IPS-20b (cell line): ENCODE measurements around the gene ADGRV1.
"Not testable (repeated sequence)": the region's sequence is repeated elsewhere in the genome, so short reads cannot be mapped to it uniquely, and the experiment has no call there.

Experiments
- H3K27ac ChIP-seq: one replicate; pipeline ENCODE4 v1.5.1; 2013; ENCODE audit warnings: low read length
- H3K27me3 ChIP-seq: 2 replicates; pipeline ENCODE4 v1.6.1; 2013; ENCODE audit warnings: mild to moderate bottlenecking, low read length, inconsistent platforms; ENCODE audit not compliant: insufficient read depth
- H3K36me3 ChIP-seq: 2 replicates; pipeline ENCODE4 v1.6.1; 2013; ENCODE audit warnings: low read depth, mild to moderate bottlenecking, inconsistent platforms, low read length, moderate library complexity; ENCODE audit not compliant: insufficient read depth
- H3K4me1 ChIP-seq: 2 replicates; pipeline ENCODE4 v1.6.1; 2013; ENCODE audit warnings: mild to moderate bottlenecking, control low read depth, inconsistent platforms, low read length, moderate library complexity; ENCODE audit not compliant: insufficient read depth
- H3K4me3 ChIP-seq: 2 replicates; pipeline ENCODE4 v1.5.1; 2013; ENCODE audit warnings: mild to moderate bottlenecking, low read length, inconsistent platforms
- H3K9ac ChIP-seq: 2 replicates; pipeline ENCODE4 v1.6.1; 2013; ENCODE audit warnings: low read depth, mild to moderate bottlenecking, inconsistent platforms, low read length, moderate library complexity
- H3K9me3 ChIP-seq: 2 replicates; pipeline ENCODE4 v1.6.1; 2013; ENCODE audit warnings: mild to moderate bottlenecking, low read depth, low read length, inconsistent platforms; ENCODE audit not compliant: insufficient read depth

The ADGRV1 gene

GRCh38 chr5:90759119-90759518 lies 200.5 kb downstream of the ADGRV1 start:
- Histone ChIP-seq H3K4me1 (no peaks in the 10 kb centered on the region), H3K27me3 (no peaks in the 10 kb centered on the region), H3K9ac (no peak overlapping the region), H3K4me3 (no peak overlapping the region), H3K27ac (no peak overlapping the region), H3K9me3 (no peaks in the 10 kb centered on the region), H3K36me3 (peaks cover 89% of the 10 kb centered on the region)

GRCh38 chr5:90767710-90768109 lies 209.1 kb downstream of the ADGRV1 start:
- Histone ChIP-seq H3K27ac (no peak overlapping the region), H3K27me3 (no peaks in the 10 kb centered on the region), H3K36me3 (peaks cover 93% of the 10 kb centered on the region), H3K9me3 (no peaks in the 10 kb centered on the region), H3K4me3 (no peak overlapping the region), H3K4me1 (no peaks in the 10 kb centered on the region), H3K9ac (no peak overlapping the region)

GRCh38 chr5:90770006-90770541 lies 211.5 kb downstream of the ADGRV1 start:
- H3K9ac ChIP-seq, H3K9me3 ChIP-seq, H3K4me3 ChIP-seq, H3K4me1 ChIP-seq, H3K27me3 ChIP-seq, H3K27ac ChIP-seq: not testable (repeated sequence)
- H3K36me3 ChIP-seq: peaks cover 86% of the 10 kb centered on the region

- H3K36me3 ChIP-seq: peaks cover 82% of the 10 kb centered on the region
- H3K9ac ChIP-seq: no peak overlapping the region
- no peak overlapping the region for H3K4me3 ChIP-seq
- H3K4me1 ChIP-seq: no peaks in the 10 kb centered on the region
- no peaks in the 10 kb centered on the region for H3K27me3 ChIP-seq
- H3K27ac ChIP-seq: no peak overlapping the region
- no peaks in the 10 kb centered on the region for H3K9me3 ChIP-seq
Measured at GRCh38 chr5:90777959-90778358, 219.4 kb downstream of the ADGRV1 start.

- H3K9me3 ChIP-seq: no peaks in the 10 kb centered on the region
- no peaks in the 10 kb centered on the region for H3K27me3 ChIP-seq
- no peaks in the 10 kb centered on the region for H3K4me1 ChIP-seq
- no peak overlapping the region for H3K4me3 ChIP-seq
- no peak overlapping the region for H3K27ac ChIP-seq
- no peak overlapping the region for H3K9ac ChIP-seq
- peaks cover 73% of the 10 kb centered on the region for H3K36me3 ChIP-seq
Measured at GRCh38 chr5:90783460-90784333, 225.1 kb downstream of the ADGRV1 start.

- Histone ChIP-seq H3K4me3 (no peak overlapping the region), H3K9ac (no peak overlapping the region), H3K27ac (no peak overlapping the region), H3K4me1 (no peaks in the 10 kb centered on the region), H3K9me3 (no peaks in the 10 kb centered on the region), H3K27me3 (no peaks in the 10 kb centered on the region), H3K36me3 (peaks cover 73% of the 10 kb centered on the region)
Measured at GRCh38 chr5:90786756-90787155, 228.2 kb downstream of the ADGRV1 start.

DNA sequence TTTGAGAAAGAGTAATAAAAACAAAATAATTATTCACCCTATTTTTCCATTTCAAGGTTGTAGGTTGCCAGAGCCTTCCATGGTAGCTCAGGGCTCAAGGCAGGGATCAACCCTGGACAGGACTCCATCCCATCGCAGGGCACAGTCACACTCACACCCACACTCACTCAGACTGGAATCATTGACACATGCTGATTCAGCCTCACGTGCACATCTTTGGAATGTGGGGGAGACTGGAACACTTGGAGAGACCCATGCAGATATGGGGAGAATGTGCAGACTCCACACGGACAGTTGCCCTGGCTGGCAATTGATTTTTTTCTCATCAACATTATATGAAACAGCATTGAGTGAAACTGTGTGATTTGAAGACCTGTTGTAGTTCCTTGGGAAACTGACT lies 234.1 kb downstream of the ADGRV1 start:
- Histone ChIP-seq H3K4me3 (no peak overlapping the region), H3K9me3 (peaks cover 33% of the 10 kb centered on the region), H3K4me1 (no peaks in the 10 kb centered on the region), H3K27me3 (no peaks in the 10 kb centered on the region), H3K9ac (no peak overlapping the region), H3K36me3 (peaks cover 83% of the 10 kb centered on the region), H3K27ac (no peak overlapping the region)

DNA sequence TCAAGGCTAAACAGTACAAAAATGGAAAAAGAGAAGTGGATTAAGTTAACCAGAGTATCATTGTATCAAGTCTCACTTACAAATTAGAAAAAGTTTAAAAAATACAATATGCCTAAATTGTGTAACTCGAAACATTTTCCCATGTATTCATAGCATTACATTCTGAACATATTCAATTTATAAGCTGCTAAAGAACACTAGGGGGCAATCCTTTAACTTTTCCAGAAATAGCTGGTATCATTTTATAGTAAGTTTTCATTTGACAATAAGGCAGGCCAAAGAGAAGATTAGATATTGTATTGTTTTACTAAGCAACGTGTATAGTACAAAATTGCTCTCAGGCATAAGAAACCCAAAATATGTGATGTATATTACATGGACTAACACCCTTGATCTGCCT lies 234.6 kb downstream of the ADGRV1 start:
- H3K9me3 ChIP-seq: peaks cover 37% of the 10 kb centered on the region
- no peak overlapping the region for H3K27ac ChIP-seq
- no peak overlapping the region for H3K9ac ChIP-seq
- H3K4me3 ChIP-seq: no peak overlapping the region
- H3K36me3 ChIP-seq: peaks cover 79% of the 10 kb centered on the region
- no peaks in the 10 kb centered on the region for H3K27me3 ChIP-seq
- H3K4me1 ChIP-seq: no peaks in the 10 kb centered on the region

DNA sequence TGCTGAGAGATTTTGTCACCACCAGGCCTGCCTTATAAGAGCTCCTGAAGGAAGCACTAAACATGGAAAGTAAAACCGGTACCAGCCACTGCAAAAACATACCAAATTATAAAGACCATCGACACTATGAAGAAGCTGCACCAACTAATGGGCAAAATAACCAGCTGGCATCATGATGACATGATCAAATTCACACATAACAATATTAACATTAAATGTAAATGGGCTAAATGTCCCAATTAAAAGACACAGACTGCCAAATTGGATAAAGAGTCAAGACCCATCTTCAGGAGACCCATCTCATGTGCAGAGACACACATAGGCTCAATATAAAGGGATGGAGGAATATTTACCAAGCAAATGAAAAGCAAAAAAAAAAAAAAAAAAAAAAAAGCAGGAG lies 238.3 kb downstream of the ADGRV1 start:
- peaks cover 43% of the 10 kb centered on the region for H3K36me3 ChIP-seq
- H3K9ac ChIP-seq, H3K4me1 ChIP-seq, H3K4me3 ChIP-seq, H3K27ac ChIP-seq, H3K27me3 ChIP-seq: not testable (repeated sequence)
- peaks cover 41% of the 10 kb centered on the region for H3K9me3 ChIP-seq

DNA sequence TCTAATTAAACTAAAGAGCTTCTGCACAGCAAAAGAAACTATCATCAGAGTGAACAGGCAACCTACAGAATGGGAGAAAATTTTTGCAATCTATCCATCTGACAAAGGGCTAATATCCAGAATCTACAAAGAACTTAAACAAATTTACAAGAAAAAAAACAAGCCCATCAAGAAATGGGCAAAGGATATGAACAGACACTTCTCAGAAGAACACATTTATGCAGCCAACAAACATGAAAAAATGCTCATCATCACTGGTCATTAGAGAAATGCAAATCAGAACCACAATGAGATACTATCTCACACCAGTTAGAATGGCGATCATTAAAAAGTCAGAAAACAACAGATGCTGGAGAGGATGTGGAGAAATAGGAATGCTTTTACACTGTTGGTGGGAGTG lies 241.5 kb downstream of the ADGRV1 start:
- not testable (repeated sequence) for H3K27me3 ChIP-seq

DNA sequence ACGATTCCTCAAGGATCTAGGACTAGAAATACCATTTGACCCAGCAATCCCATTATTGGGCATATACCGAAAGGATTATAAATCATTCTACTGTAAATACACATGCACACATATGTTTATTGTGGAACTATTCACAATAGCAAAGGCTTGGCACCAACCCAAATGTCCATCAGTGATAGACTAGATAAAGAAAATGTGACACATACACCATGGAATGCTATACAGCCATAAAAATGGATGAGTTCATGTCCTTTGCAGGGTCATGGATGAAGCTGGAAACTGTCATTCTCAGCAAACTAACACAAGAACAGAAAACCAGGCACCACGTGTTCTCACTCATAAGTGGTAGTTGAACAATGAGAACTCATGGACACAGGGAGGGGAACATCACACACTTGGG lies 241.9 kb downstream of the ADGRV1 start:
- not testable (repeated sequence) for H3K4me3 ChIP-seq, H3K27me3 ChIP-seq, H3K9ac ChIP-seq, H3K4me1 ChIP-seq, H3K27ac ChIP-seq
- Histone ChIP-seq H3K9me3 (peaks cover 25% of the 10 kb centered on the region), H3K36me3 (peaks cover 30% of the 10 kb centered on the region)

More for the DNA sequence above, 241.5 kb downstream of the ADGRV1 start:
- H3K36me3 ChIP-seq: peaks cover 30% of the 10 kb centered on the region
- not testable (repeated sequence) for H3K9ac ChIP-seq, H3K4me1 ChIP-seq, H3K4me3 ChIP-seq, H3K27ac ChIP-seq
- H3K9me3 ChIP-seq: peaks cover 30% of the 10 kb centered on the region
